ENCODE results near the gene FBLN7. TPM values are rescaled to one million over a fixed set of nuclear protein-coding genes. Genes with fewer than 3 reads are reported as not detected.
A peak's percentile ranks its signal among the peaks of the same experiment; 100 is the strongest.

The FBLN7 gene
- total RNA-seq, 2 experiments from 2014 or later = 0.25 TPM; not detected in 1

- CTCF ChIA-PET (ENCODE audit: unreplicated experiment) = no interaction called here
- BruUV-seq (replicated peaks) = no TSS peak
Observed at GRCh38 chr2:112121682-112122254, 16.4 kb upstream of the FBLN7 start.

GRCh38 chr2:112129060-112129459 is 9.1 kb upstream of the FBLN7 start:
- H3K9me2 ChIP-seq (ENCODE audit: insufficient read depth, low read length) = 0 out of 2 replicates have a peak, but pooled peaks cover 3% of the 10 kb centered on the region
- no peak overlapping the region for H3K4me3 ChIP-seq (ENCODE audit: low read depth, low read length, poor library complexity, severe bottlenecking)
- ChIA-PET CTCF (ENCODE audit: unreplicated experiment) (no interaction called here), POLR2A (no interaction called here)
- BruUV-seq (replicated peaks) = no TSS peak
- H3K4me1 ChIP-seq (ENCODE audit: insufficient read depth, low read length, poor library complexity, severe bottlenecking) = no peaks in the 10 kb centered on the region
- intact Hi-C loops (cut with micrococcal nuclease; ENCODE audit: unreplicated experiment) = loop anchor here (10.0 kb wide), 1 partner anchor 66 kb away; no protein-coding TSS in a partner anchor
- no peak overlapping the region for H3K4me2 ChIP-seq (ENCODE audit: low read length)
- no peaks in the 10 kb centered on the region for H3K36me3 ChIP-seq (ENCODE audit: insufficient read depth, low read length)
- no peak for DNase-seq (ENCODE audit: low spot score)
- no peaks in the 10 kb centered on the region for H3K9me3 ChIP-seq (ENCODE audit: low read length)
- no peaks in the 10 kb centered on the region for H3K79me2 ChIP-seq (ENCODE audit: insufficient read depth, low read depth, low read length)
- no peak overlapping the region for H3K27ac ChIP-seq (ENCODE audit: low read depth, low read length, poor library complexity, severe bottlenecking)
- no peak for TF ChIP-seq CTCF (conservative IDR thresholded peaks at IDR 0.05; ENCODE audit: low read length)
- no peak for TF ChIP-seq EZH2phosphoT487 (IDR thresholded peaks at IDR 0.05; ENCODE audit: borderline replicate concordance, low read depth, low read length)
- H2AFZ ChIP-seq (ENCODE audit: low read length) = no peak overlapping the region
- no peaks in the 10 kb centered on the region for H4K20me1 ChIP-seq (ENCODE audit: insufficient read depth, low read length)

More at GRCh38 chr2:112121682-112122254, 16.4 kb upstream of the FBLN7 start:
- no peaks in the 10 kb centered on the region for H3K79me2 ChIP-seq (ENCODE audit: insufficient read depth, low read depth, low read length)
- TF ChIP-seq EZH2phosphoT487 (IDR thresholded peaks at IDR 0.05; ENCODE audit: borderline replicate concordance, low read depth, low read length) (no peak), CTCF (conservative IDR thresholded peaks at IDR 0.05; ENCODE audit: low read length) (peak; percentile 96)
- DNase-seq (ENCODE audit: low spot score) = peak; percentile 57
- H4K20me1 ChIP-seq (ENCODE audit: insufficient read depth, low read length) = no peaks in the 10 kb centered on the region
- no peaks in the 10 kb centered on the region for H3K9me3 ChIP-seq (ENCODE audit: low read length)
- no peak overlapping the region for H3K27ac ChIP-seq (ENCODE audit: low read depth, low read length, poor library complexity, severe bottlenecking)
- H3K9me2 ChIP-seq (ENCODE audit: insufficient read depth, low read length) = no peaks in the 10 kb centered on the region
- no peak overlapping the region for H2AFZ ChIP-seq (ENCODE audit: low read length)
- no peak overlapping the region for H3K4me2 ChIP-seq (ENCODE audit: low read length)
- H3K4me3 ChIP-seq (ENCODE audit: low read depth, low read length, poor library complexity, severe bottlenecking) = no peak overlapping the region
- POLR2A ChIA-PET = interaction anchor here (0.5 to 0.6 kb wide), 3 partner anchors 22 to 76 kb away, joined by 3 to 4 read pairs (median 3); no protein-coding TSS in a partner anchor
- peaks cover 23% of the 10 kb centered on the region; the same call in 1 of the 2 replicates for H3K36me3 ChIP-seq (ENCODE audit: insufficient read depth, low read length)
- H3K4me1 ChIP-seq (ENCODE audit: insufficient read depth, low read length, poor library complexity, severe bottlenecking) = no peaks in the 10 kb centered on the region
- intact Hi-C loops (cut with micrococcal nuclease; ENCODE audit: unreplicated experiment) = loop anchor here (5.0 to 10.0 kb wide), 2 partner anchors 73 to 136 kb away; partner anchors contain the start of gene ZC3H8

- Histone ChIP-seq H3K36me3 (ENCODE audit: insufficient read depth, low read length) (no peaks in the 10 kb centered on the region), H3K4me2 (ENCODE audit: low read length) (no peak overlapping the region), H3K79me2 (ENCODE audit: insufficient read depth, low read depth, low read length) (no peaks in the 10 kb centered on the region), H3K4me1 (ENCODE audit: insufficient read depth, low read length, poor library complexity, severe bottlenecking) (no peaks in the 10 kb centered on the region), H2AFZ (ENCODE audit: low read length) (no peak overlapping the region), H3K9me2 (ENCODE audit: insufficient read depth, low read length) (0 out of 2 replicates have a peak, but pooled peaks cover 3% of the 10 kb centered on the region), H3K9me3 (ENCODE audit: low read length) (no peaks in the 10 kb centered on the region), H4K20me1 (ENCODE audit: insufficient read depth, low read length) (no peaks in the 10 kb centered on the region), H3K27ac (ENCODE audit: low read depth, low read length, poor library complexity, severe bottlenecking) (no peak overlapping the region), H3K4me3 (ENCODE audit: low read depth, low read length, poor library complexity, severe bottlenecking) (no peak overlapping the region)
- ChIA-PET CTCF (ENCODE audit: unreplicated experiment) (no interaction called here), POLR2A (no interaction called here)
- intact Hi-C loops (cut with micrococcal nuclease; ENCODE audit: unreplicated experiment) = no loop called here
- TF ChIP-seq EZH2phosphoT487 (IDR thresholded peaks at IDR 0.05; ENCODE audit: borderline replicate concordance, low read depth, low read length) (no peak), CTCF (conservative IDR thresholded peaks at IDR 0.05; ENCODE audit: low read length) (no peak)
- no peak for DNase-seq (ENCODE audit: low spot score)
- BruUV-seq (replicated peaks) = no TSS peak
Observed at GRCh38 chr2:112133344-112133743, 4.8 kb upstream of the FBLN7 start.
